GM12878 (cell line): ENCODE data around the gene LIMK1. TPM values are rescaled to one million over a fixed set of nuclear protein-coding genes. Genes with fewer than 3 reads are reported as not detected.

Experiments used
- ATAC-seq: fragments of 200-7000 bp; cut with Tn5 transposase; 3 replicates; pipeline ENCODE4 v1.9.1; 2020; ENCODE audit warnings: mild to moderate bottlenecking, moderate library complexity
- BruUV-seq: library from RNA; stranded (reverse); fragments of 400-500 nt; replicated peaks from 2 replicates; lab custom pipeline; 2021; lab: Mats Ljungman, UMichigan
- CTCF ChIA-PET: fragments of 300-600 bp; sonication (Branson Sonifier 250); formaldehyde crosslinking; extraction: SDS; loops from one replicate; lab custom pipeline; 2021; ENCODE audit warnings: inconsistent platforms; lab: Yijun Ruan, JAX
- POLR2A ChIA-PET: fragments of 350-600 bp; formaldehyde crosslinking; extraction: SDS; loops from one replicate; lab custom pipeline; 2021; ENCODE audit warnings: inconsistent platforms; lab: Charles Lee
- RAD21 ChIA-PET: fragments of 300-600 bp; sonication (Branson Sonifier 250); formaldehyde crosslinking; loops from one replicate; lab custom pipeline; 2023; ENCODE audit warnings: antibody characterized with exemption; ENCODE audit not compliant: unreplicated experiment; lab: Charles Lee
- SMC1A ChIA-PET: fragments of 300-600 bp; sonication (Branson Sonifier 250); formaldehyde crosslinking; loops from one replicate; lab custom pipeline; 2023; ENCODE audit not compliant: unreplicated experiment, uncharacterized antibody; lab: Charles Lee
- DNase-seq: peaks from one replicate; pipeline ENCODE4 v3.0.0-alpha.2; 2011; ENCODE audit warnings: low read depth, low spot score
- FAIRE-seq: peaks from 3 replicates; lab custom pipeline; 2011; peaks lifted over from hg19 to GRCh38; lab: Jason Lieb, UNC
- H2AFZ ChIP-seq: 2 replicates; pipeline ENCODE4 v1.6.0; 2011; ENCODE audit warnings: low read depth, low read length, control low read depth; ENCODE audit not compliant: control insufficient read depth
- H3K27ac ChIP-seq: 2 replicates; pipeline ENCODE4 v1.5.1; 2011; ENCODE audit warnings: control low read depth; ENCODE audit not compliant: control insufficient read depth, insufficient read depth
- H3K27me3 ChIP-seq, 2 experiments: replicated peaks in 1 of 2; 2 replicates each; pipeline versions ENCODE4 v1.6.0 to v1.6.1; 2011; ENCODE audit warnings: low read length in 1 of 2; ENCODE audit not compliant: control insufficient read depth in 2 of 2, insufficient read depth in 2 of 2
- H3K36me3 ChIP-seq, 2 experiments: 2 replicates each; pipeline ENCODE4 v1.5.1; 2011; ENCODE audit warnings: low read length in 1 of 2; ENCODE audit not compliant: control insufficient read depth in 2 of 2, insufficient read depth in 2 of 2
- H3K4me1 ChIP-seq: 2 replicates; pipeline ENCODE4 v1.6.1; 2011; ENCODE audit warnings: mild to moderate bottlenecking, low read length, moderate library complexity, mixed read lengths; ENCODE audit not compliant: control insufficient read depth, insufficient read depth
- H3K4me2 ChIP-seq: 2 replicates; pipeline ENCODE4 v1.6.0; 2011; ENCODE audit warnings: control low read depth; ENCODE audit not compliant: control insufficient read depth, insufficient read depth
- H3K4me3 ChIP-seq: fragments of 200-600 bp; sonication (generic); 2 replicates; pipeline ENCODE4 v1.5.1; 2016
- H3K79me2 ChIP-seq: 2 replicates; pipeline ENCODE4 v1.6.0; 2011; ENCODE audit warnings: low read length; ENCODE audit not compliant: control insufficient read depth, insufficient read depth
- H3K9ac ChIP-seq: 2 replicates; pipeline ENCODE4 v1.8.0; 2011; ENCODE audit warnings: low read length, control low read depth, mixed read lengths; ENCODE audit not compliant: control insufficient read depth, insufficient read depth
- H3K9me3 ChIP-seq: replicated peaks from 3 replicates; pipeline ENCODE4 v1.5.1; 2011; ENCODE audit warnings: mild to moderate bottlenecking, low read length; ENCODE audit not compliant: control insufficient read depth, insufficient read depth
- H4K20me1 ChIP-seq: 2 replicates; pipeline ENCODE4 v1.6.0; 2011; ENCODE audit not compliant: control insufficient read depth, insufficient read depth
- FOS ChIP-seq: IDR thresholded peaks from 3 replicates; pipeline ENCODE4 v1.6.1; 2011; ENCODE audit warnings: borderline replicate concordance; ENCODE audit not compliant: insufficient read length; ENCODE audit errors: extremely low read depth
- HCFC1 ChIP-seq: fragments of 150-350 bp; IDR thresholded peaks from 2 replicates; pipeline ENCODE4 v1.6.1; 2014; ENCODE audit warnings: low read length
- IKZF1 ChIP-seq: fragments of 450-650 bp; conservative IDR thresholded peaks from 2 replicates; pipeline ENCODE4 v1.6.1; 2017; ENCODE audit warnings: antibody characterized with exemption, mild to moderate bottlenecking
- NFYA ChIP-seq: IDR thresholded peaks from 2 replicates; pipeline ENCODE4 v1.6.1; 2011; ENCODE audit warnings: low read depth, mild to moderate bottlenecking, low read length, improper control_type of control experiment, borderline replicate concordance
- RAD21 ChIP-seq: IDR thresholded peaks from 2 replicates; pipeline ENCODE4 v1.6.1; 2011; ENCODE audit warnings: mild to moderate bottlenecking, low read depth, low read length, moderate library complexity; ENCODE audit not compliant: insufficient read depth
- RELA ChIP-seq: fragments of 450-650 bp; IDR thresholded peaks from 2 replicates; pipeline ENCODE4 v1.8.0; 2014; ENCODE audit warnings: borderline replicate concordance; ENCODE audit not compliant: partially characterized antibody
- SMARCA5 ChIP-seq: fragments of 450-650 bp; IDR thresholded peaks from 2 replicates; pipeline ENCODE4 v1.6.1; 2017; ENCODE audit warnings: mild to moderate bottlenecking
- TBL1XR1 ChIP-seq: IDR thresholded peaks from 2 replicates; pipeline ENCODE4 v1.6.1; 2012; ENCODE audit warnings: low read depth, low read length, improper control_type of control experiment
- YY1 ChIP-seq: IDR thresholded peaks from 2 replicates; pipeline ENCODE4 v1.6.1; 2011; ENCODE audit warnings: low read depth, mild to moderate bottlenecking, low read length
- ZZZ3 ChIP-seq: IDR thresholded peaks from 2 replicates; pipeline ENCODE4 v1.6.1; 2011; ENCODE audit warnings: low read depth; ENCODE audit not compliant: control insufficient read depth, insufficient read length
- WGBS: methylation state at CpG from one replicate; pipeline ENCODE4 v1.1.6; 2016; ENCODE audit warnings: low lambda C conversion rate; ENCODE audit not compliant: insufficient replicate concordance, insufficient coverage; ENCODE audit errors: missing lambda C conversion rate; 5-methylcytosine and 5-hydroxymethylcytosine counted together
- in situ Hi-C: fragments of 300-500 bp; cut with MboI; formaldehyde crosslinking; loops from 9 replicates; pipeline ENCODE4 v1.14.3; 2018; ENCODE audit warnings: mixed read lengths
- intact Hi-C: fragments of 100-400 bp; cut with micrococcal nuclease; formaldehyde crosslinking; loops from one replicate; pipeline ENCODE4 v1.14.2; 2022; ENCODE audit not compliant: unreplicated experiment
- polyA plus RNA-seq, 11 experiments: library from polyadenylated mRNA; depleted of rRNA in 4 of 11; unstranded in 6 of 11; stranded (reverse) in 5 of 11; fragments of >200 nt; fragmentation: Nextera tagmentation in 4 of 11; fragmentation: Illumina TruSeq in 1 of 11; extraction: Ambion mirVana in 4 of 11; extraction: Trizol in 1 of 11; gene quantifications; 1 replicate in 1 of 11; 2 replicates in 10 of 11; pipeline versions ENCODE4 v1.2.1 to v1.2.3, GENCODE V29; 2011 to 2016; ENCODE audit warnings: inconsistent platforms in 2 of 11, missing spikeins in 2 of 11, low read depth in 1 of 11
- total RNA-seq, 4 experiments: library from RNA; depleted of rRNA in 3 of 4; stranded (reverse); fragments of >200 nt in 3 of 4; fragmentation: Illumina TruSeq in 1 of 4; extraction: Trizol in 1 of 4; gene quantifications; 2 replicates each; pipeline versions ENCODE4 v1.2.1 to v1.2.3, GENCODE V29; 2013 to 2021
- TF ChIP-seq, protein P1 (sequence below): fragments of 450-650 bp; IDR thresholded peaks from 2 replicates; pipeline ENCODE4 v1.6.1; 2016; ENCODE audit warnings: mild to moderate bottlenecking, moderate library complexity, borderline replicate concordance

Gene LIMK1
- total and polyA plus RNA-seq, 10 of the 15 experiments (the other 5 are each of a cell fraction or from before 2014, with no cell fraction given) = 0.71 to 59.4 (median 28.8) TPM

DNA sequence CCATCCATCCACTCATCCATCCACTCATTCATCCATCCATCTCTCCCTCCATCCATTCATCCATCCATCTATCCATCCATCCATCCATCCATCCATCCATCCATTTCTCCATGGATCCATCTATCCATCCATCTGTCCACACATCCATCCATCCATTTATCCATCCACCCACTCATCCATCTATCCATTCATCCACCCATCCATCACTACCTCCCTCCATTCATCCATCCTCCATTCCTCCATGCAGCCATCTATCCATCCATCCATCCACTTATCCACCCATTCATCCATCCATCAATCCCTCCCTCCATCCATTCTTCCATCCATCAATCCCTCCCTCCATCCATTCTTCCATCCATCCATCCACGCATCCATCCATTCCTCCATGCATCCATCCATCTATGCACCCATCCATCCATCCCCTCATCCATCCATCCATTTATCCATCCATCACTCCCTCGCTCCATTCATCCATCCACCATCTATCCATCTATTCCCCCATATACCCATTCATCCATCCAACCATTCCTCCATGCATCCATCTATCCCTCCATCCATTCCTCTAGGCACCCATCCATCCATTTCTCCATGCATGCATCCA, 34.5 kb upstream of the LIMK1 start:
- Histone ChIP-seq H3K4me1 (no peaks in the 10 kb centered on the region), H3K9me3 (no peaks in the 10 kb centered on the region), H2AFZ (no peak overlapping the region), H3K4me2 (no peak overlapping the region), H3K27ac (no peak overlapping the region), H3K4me3 (no peak overlapping the region), H4K20me1 (no peaks in the 10 kb centered on the region), H3K27me3 (no peaks in the 10 kb centered on the region), H3K9ac (no peak overlapping the region), H3K79me2 (no peaks in the 10 kb centered on the region), H3K36me3 (no peaks in the 10 kb centered on the region)
- in situ Hi-C loops (no loop called here), intact Hi-C loops (no loop called here)
- no peak for TF ChIP-seq YY1
- no peak for TF ChIP-seq ZZZ3
- TF ChIP-seq SMARCA5 = no peak
- TF ChIP-seq HCFC1 = no peak
- TF ChIP-seq IKZF1 = no peak
- no peak for TF ChIP-seq NFYA
- TF ChIP-seq, protein P1, sequence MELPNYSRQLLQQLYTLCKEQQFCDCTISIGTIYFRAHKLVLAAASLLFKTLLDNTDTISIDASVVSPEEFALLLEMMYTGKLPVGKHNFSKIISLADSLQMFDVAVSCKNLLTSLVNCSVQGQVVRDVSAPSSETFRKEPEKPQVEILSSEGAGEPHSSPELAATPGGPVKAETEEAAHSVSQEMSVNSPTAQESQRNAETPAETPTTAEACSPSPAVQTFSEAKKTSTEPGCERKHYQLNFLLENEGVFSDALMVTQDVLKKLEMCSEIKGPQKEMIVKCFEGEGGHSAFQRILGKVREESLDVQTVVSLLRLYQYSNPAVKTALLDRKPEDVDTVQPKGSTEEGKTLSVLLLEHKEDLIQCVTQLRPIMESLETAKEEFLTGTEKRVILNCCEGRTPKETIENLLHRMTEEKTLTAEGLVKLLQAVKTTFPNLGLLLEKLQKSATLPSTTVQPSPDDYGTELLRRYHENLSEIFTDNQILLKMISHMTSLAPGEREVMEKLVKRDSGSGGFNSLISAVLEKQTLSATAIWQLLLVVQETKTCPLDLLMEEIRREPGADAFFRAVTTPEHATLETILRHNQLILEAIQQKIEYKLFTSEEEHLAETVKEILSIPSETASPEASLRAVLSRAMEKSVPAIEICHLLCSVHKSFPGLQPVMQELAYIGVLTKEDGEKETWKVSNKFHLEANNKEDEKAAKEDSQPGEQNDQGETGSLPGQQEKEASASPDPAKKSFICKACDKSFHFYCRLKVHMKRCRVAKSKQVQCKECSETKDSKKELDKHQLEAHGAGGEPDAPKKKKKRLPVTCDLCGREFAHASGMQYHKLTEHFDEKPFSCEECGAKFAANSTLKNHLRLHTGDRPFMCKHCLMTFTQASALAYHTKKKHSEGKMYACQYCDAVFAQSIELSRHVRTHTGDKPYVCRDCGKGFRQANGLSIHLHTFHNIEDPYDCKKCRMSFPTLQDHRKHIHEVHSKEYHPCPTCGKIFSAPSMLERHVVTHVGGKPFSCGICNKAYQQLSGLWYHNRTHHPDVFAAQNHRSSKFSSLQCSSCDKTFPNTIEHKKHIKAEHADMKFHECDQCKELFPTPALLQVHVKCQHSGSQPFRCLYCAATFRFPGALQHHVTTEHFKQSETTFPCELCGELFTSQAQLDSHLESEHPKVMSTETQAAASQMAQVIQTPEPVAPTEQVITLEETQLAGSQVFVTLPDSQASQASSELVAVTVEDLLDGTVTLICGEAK = no peak
- TF ChIP-seq RELA = no peak
- no peak for TF ChIP-seq TBL1XR1
- no peak for TF ChIP-seq FOS
- TF ChIP-seq RAD21 = no peak
- DNase-seq (no peak), ATAC-seq (no peak), FAIRE-seq (no peak)
- ChIA-PET SMC1A (no interaction called here), CTCF (no interaction called here), POLR2A (no interaction called here), RAD21 (no interaction called here)
- no TSS peak for BruUV-seq
- WGBS = 41% methylated on average over 2 of the region's 2 CpGs
